ENCODE results near the gene GRID1. TPM values are rescaled to one million over a fixed set of nuclear protein-coding genes. Genes with fewer than 3 reads are reported as not detected.

GRID1 gene
- polyA plus RNA-seq, 1 donor (not counting 4 experiments of a cell fraction or from before 2014, with no cell fraction given), result 0.01 TPM

DNA sequence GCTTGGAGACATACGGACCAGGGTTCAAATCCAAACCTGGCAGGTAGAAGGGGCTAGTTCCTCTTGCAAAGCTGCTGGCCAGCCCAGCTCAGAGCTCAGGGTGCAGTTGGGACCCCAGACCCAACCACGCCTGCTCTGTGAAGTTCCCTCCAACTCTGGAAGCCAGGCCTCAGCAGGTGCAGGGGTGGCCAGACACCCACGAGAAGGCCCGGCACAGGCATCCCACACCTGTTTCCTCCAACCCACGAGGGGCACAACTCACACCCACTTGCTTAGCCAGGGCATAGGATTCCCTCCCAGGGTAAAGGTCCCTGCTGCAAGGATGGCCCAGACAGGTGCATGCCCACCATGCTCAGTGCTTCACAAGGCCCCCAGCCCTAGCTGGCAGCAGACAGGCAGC lies 262.4 kb downstream of the GRID1 start:
- Histone ChIP-seq H3K9me1 (ENCODE audit: control insufficient read depth, extremely low read depth, insufficient read depth, low read length) (no peaks in the 10 kb centered on the region), H3K27me3 (ENCODE audit: control insufficient read depth, extremely low read depth, insufficient read depth, low read length) (no peaks in the 10 kb centered on the region), H4K20me1 (ENCODE audit: control insufficient read depth, extremely low read depth, insufficient read depth, low read length) (no peaks in the 10 kb centered on the region), H3K4me1 (ENCODE audit: control insufficient read depth, extremely low read depth, insufficient read depth, low read length) (no peaks in the 10 kb centered on the region), H3K9me3 (ENCODE audit: control insufficient read depth, low read depth, low read length) (no peaks in the 10 kb centered on the region), H3K4me3 (ENCODE audit: control insufficient read depth in 2 of 3, extremely low read depth in 1 of 3, insufficient read depth in 2 of 3, low read depth in 1 of 3, low read length in 3 of 3) (no peak overlapping the region), H3K79me2 (ENCODE audit: control insufficient read depth, insufficient read depth, low read length) (no peaks in the 10 kb centered on the region), H3K36me3 (ENCODE audit: control insufficient read depth in 2 of 2, extremely low read depth in 1 of 2, insufficient read depth in 2 of 2, low read length in 2 of 2) (no peaks in the 10 kb centered on the region), H3K27ac (ENCODE audit: control insufficient read depth, insufficient read depth, low read length) (no peak overlapping the region), H3K4me2 (ENCODE audit: control insufficient read depth, extremely low read depth, insufficient read depth, low read depth, low read length) (no peak overlapping the region), H3K9ac (ENCODE audit: control insufficient read depth, extremely low read depth, insufficient read depth, low read length) (no peak overlapping the region), H2AFZ (ENCODE audit: control insufficient read depth, low read length) (no peak overlapping the region)
- FAIRE-seq, result no peak
- TF ChIP-seq EZH2 (IDR thresholded peaks at IDR 0.05; ENCODE audit: low read length), result no peak
- TF ChIP-seq, protein P1, sequence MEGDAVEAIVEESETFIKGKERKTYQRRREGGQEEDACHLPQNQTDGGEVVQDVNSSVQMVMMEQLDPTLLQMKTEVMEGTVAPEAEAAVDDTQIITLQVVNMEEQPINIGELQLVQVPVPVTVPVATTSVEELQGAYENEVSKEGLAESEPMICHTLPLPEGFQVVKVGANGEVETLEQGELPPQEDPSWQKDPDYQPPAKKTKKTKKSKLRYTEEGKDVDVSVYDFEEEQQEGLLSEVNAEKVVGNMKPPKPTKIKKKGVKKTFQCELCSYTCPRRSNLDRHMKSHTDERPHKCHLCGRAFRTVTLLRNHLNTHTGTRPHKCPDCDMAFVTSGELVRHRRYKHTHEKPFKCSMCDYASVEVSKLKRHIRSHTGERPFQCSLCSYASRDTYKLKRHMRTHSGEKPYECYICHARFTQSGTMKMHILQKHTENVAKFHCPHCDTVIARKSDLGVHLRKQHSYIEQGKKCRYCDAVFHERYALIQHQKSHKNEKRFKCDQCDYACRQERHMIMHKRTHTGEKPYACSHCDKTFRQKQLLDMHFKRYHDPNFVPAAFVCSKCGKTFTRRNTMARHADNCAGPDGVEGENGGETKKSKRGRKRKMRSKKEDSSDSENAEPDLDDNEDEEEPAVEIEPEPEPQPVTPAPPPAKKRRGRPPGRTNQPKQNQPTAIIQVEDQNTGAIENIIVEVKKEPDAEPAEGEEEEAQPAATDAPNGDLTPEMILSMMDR (optimal IDR thresholded peaks at IDR 0.05 in 1 of 3, IDR thresholded peaks at IDR 0.05 in 1 of 3, conservative IDR thresholded peaks at IDR 0.05 in 1 of 3; ENCODE audit: extremely low read depth in 1 of 3, insufficient read depth in 2 of 3, low read length in 3 of 3), result no peak
- no peak for DNase-seq (ENCODE audit: low read depth, low spot score)
- dilution Hi-C loops (cut with MboI; ENCODE audit: extremely low pct_ligation_motif_present, low sequenced_read_pairs), result no loop called here

DNA sequence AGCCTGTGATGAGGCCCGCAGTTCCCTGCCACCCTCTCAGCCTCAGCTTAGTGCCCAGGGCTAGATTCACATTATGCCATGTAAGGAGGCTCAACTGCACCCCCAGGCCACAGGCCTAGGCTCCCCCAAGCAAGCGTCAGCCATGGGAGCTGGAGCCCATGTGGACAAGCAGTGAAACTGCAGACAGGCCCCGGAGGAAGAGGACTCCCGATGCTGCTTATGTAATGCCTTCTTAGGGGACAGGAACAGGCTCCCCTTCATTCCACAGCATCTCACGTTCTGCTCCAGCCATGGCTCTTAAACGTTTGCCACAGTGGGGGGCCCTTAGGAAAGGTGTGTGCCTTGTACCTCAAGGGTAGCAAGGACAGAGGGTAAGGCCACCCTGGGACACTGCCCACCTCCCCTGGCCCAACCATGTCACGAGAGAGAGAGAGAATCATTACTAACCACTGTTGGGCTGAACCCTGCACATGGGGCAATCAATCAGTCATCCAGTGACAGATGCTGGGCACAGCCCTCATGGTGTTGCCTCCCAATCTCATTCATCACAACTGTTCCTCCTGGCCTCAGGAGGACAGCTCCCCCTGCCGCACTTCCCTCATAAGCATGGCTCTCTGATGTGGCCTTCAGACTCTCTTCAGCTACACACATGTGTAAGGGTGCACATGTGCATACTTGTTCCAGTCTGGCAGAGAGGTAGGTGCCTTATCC lies 263.0 kb downstream of the GRID1 start:
- no peak overlapping the region for H3K9ac ChIP-seq (ENCODE audit: control insufficient read depth, extremely low read depth, insufficient read depth, low read length)
- FAIRE-seq (no peak), DNase-seq (ENCODE audit: low read depth, low spot score) (no peak)
- no peak overlapping the region for H3K4me2 ChIP-seq (ENCODE audit: control insufficient read depth, extremely low read depth, insufficient read depth, low read depth, low read length)
- no peaks in the 10 kb centered on the region for H3K79me2 ChIP-seq (ENCODE audit: control insufficient read depth, insufficient read depth, low read length)
- dilution Hi-C loops (cut with MboI; ENCODE audit: extremely low pct_ligation_motif_present, low sequenced_read_pairs), result no loop called here
- no peak overlapping the region for H3K4me3 ChIP-seq (ENCODE audit: control insufficient read depth in 2 of 3, extremely low read depth in 1 of 3, insufficient read depth in 2 of 3, low read depth in 1 of 3, low read length in 3 of 3)
- no peaks in the 10 kb centered on the region for H4K20me1 ChIP-seq (ENCODE audit: control insufficient read depth, extremely low read depth, insufficient read depth, low read length)
- no peaks in the 10 kb centered on the region for H3K36me3 ChIP-seq (ENCODE audit: control insufficient read depth in 2 of 2, extremely low read depth in 1 of 2, insufficient read depth in 2 of 2, low read length in 2 of 2)
- H3K27ac ChIP-seq (ENCODE audit: control insufficient read depth, insufficient read depth, low read length), result no peak overlapping the region
- H2AFZ ChIP-seq (ENCODE audit: control insufficient read depth, low read length), result no peak overlapping the region
- no peaks in the 10 kb centered on the region for H3K4me1 ChIP-seq (ENCODE audit: control insufficient read depth, extremely low read depth, insufficient read depth, low read length)
- no peaks in the 10 kb centered on the region for H3K9me3 ChIP-seq (ENCODE audit: control insufficient read depth, low read depth, low read length)
- TF ChIP-seq, protein P1 (optimal IDR thresholded peaks at IDR 0.05 in 1 of 3, IDR thresholded peaks at IDR 0.05 in 1 of 3, conservative IDR thresholded peaks at IDR 0.05 in 1 of 3; ENCODE audit: extremely low read depth in 1 of 3, insufficient read depth in 2 of 3, low read length in 3 of 3), result peak in 2 of 3 experiments; percentile 18 to 43
- no peak for TF ChIP-seq EZH2 (IDR thresholded peaks at IDR 0.05; ENCODE audit: low read length)
- no peaks in the 10 kb centered on the region for H3K27me3 ChIP-seq (ENCODE audit: control insufficient read depth, extremely low read depth, insufficient read depth, low read length)
- no peaks in the 10 kb centered on the region for H3K9me1 ChIP-seq (ENCODE audit: control insufficient read depth, extremely low read depth, insufficient read depth, low read length)
